ENCODE results near the gene HDAC9.

HDAC9 gene

GRCh38 chr7:18610331-18610948 lies 114.9 kb downstream of the HDAC9 start:
- intact Hi-C loops (cut with DNase I; ENCODE audit: low total_unique reads) = no loop called here
- Histone ChIP-seq H3K27me3 (no peaks in the 10 kb centered on the region), H3K4me1 (peaks cover 0 to 11% (median 2%) of the 10 kb centered on the region in 4 donors), H3K9me3 (peaks cover 0 to 2% (median 0%) of the 10 kb centered on the region in 3 donors), H3K4me3 (no peak overlapping the region), H3K36me3 (peaks cover 7 to 13% (median 11%) of the 10 kb centered on the region in 3 donors), H3K27ac (no peak overlapping the region)
- peak; percentile 14 to 33 for TF ChIP-seq CTCF (IDR thresholded peaks at IDR 0.05)
- no peak for DNase-seq

- Histone ChIP-seq H3K27ac (no peak overlapping the region), H3K4me3 (no peak overlapping the region), H3K27me3 (no peaks in the 10 kb centered on the region), H3K4me1 (peaks cover 0 to 18% (median 4%) of the 10 kb centered on the region in 4 donors), H3K9me3 (no peaks in the 10 kb centered on the region), H3K36me3 (no peaks in the 10 kb centered on the region)
- TF ChIP-seq CTCF (IDR thresholded peaks at IDR 0.05) = no peak
- intact Hi-C loops (cut with DNase I; ENCODE audit: low total_unique reads) = no loop called here
- no peak for DNase-seq
Observed at GRCh38 chr7:18614841-18615240, 119.3 kb downstream of the HDAC9 start.

GRCh38 chr7:18619311-18619710 lies 123.8 kb downstream of the HDAC9 start:
- no peak for DNase-seq
- Histone ChIP-seq H3K4me1 (peaks cover 0 to 18% (median 4%) of the 10 kb centered on the region in 4 donors), H3K4me3 (no peak overlapping the region), H3K27me3 (no peaks in the 10 kb centered on the region), H3K36me3 (peaks cover 0 to 14% (median 8%) of the 10 kb centered on the region in 3 donors), H3K27ac (no peak overlapping the region), H3K9me3 (no peaks in the 10 kb centered on the region)
- intact Hi-C loops (cut with DNase I; ENCODE audit: low total_unique reads) = no loop called here
- TF ChIP-seq CTCF (IDR thresholded peaks at IDR 0.05) = no peak

- TF ChIP-seq CTCF (IDR thresholded peaks at IDR 0.05) = no peak
- no peaks in the 10 kb centered on the region for H3K9me3 ChIP-seq
- no peak for DNase-seq
- H3K4me1 ChIP-seq = peaks cover 0 to 9% (median 0%) of the 10 kb centered on the region in 4 donors
- H3K27me3 ChIP-seq = no peaks in the 10 kb centered on the region
- no peak overlapping the region for H3K4me3 ChIP-seq
- peaks cover 0 to 14% (median 10%) of the 10 kb centered on the region in 3 donors for H3K36me3 ChIP-seq
- no peak overlapping the region for H3K27ac ChIP-seq
- intact Hi-C loops (cut with DNase I; ENCODE audit: low total_unique reads) = no loop called here
Observed at GRCh38 chr7:18623389-18623788, 127.8 kb downstream of the HDAC9 start.

- H3K36me3 ChIP-seq = peaks cover 0 to 14% (median 10%) of the 10 kb centered on the region in 3 donors
- DNase-seq = no peak
- intact Hi-C loops (cut with DNase I; ENCODE audit: low total_unique reads) = no loop called here
- H3K9me3 ChIP-seq = no peaks in the 10 kb centered on the region
- H3K4me3 ChIP-seq = no peak overlapping the region
- no peaks in the 10 kb centered on the region for H3K27me3 ChIP-seq
- no peak for TF ChIP-seq CTCF (IDR thresholded peaks at IDR 0.05)
- peaks cover 0 to 9% (median 0%) of the 10 kb centered on the region in 4 donors for H3K4me1 ChIP-seq
- no peak overlapping the region for H3K27ac ChIP-seq
Observed at GRCh38 chr7:18624459-18624858, 128.9 kb downstream of the HDAC9 start.
